MM.1S (cell line): ENCODE measurements around the gene ELMO3.

ENCODE experiments used
- DNase-seq: peaks from one replicate; pipeline ENCODE4 v3.0.0-alpha.2; 2015
- H2AFZ ChIP-seq: fragments of 300-600 bp; sonication (generic); 2 replicates; pipeline ENCODE4 v1.6.0; 2016; ENCODE audit warnings: antibody characterized with exemption, low read length
- H3F3A ChIP-seq: fragments of 300-600 bp; sonication (generic); 2 replicates; pipeline ENCODE4 v1.6.1; 2016; ENCODE audit warnings: mild to moderate bottlenecking, antibody characterized with exemption, low read length, moderate library complexity, mixed read lengths; ENCODE audit not compliant: insufficient read depth
- H3K27ac ChIP-seq: fragments of 300-600 bp; sonication (generic); 2 replicates; pipeline ENCODE4 v1.5.1; 2016; ENCODE audit warnings: mild to moderate bottlenecking, low read length
- H3K27me3 ChIP-seq: fragments of 300-600 bp; sonication (generic); replicated peaks from 2 replicates; pipeline ENCODE4 v1.6.0; 2016; ENCODE audit warnings: low read length; ENCODE audit not compliant: insufficient read depth
- H3K36me3 ChIP-seq: fragments of 300-600 bp; sonication (generic); replicated peaks from 2 replicates; pipeline ENCODE4 v1.6.1; 2016; ENCODE audit warnings: mild to moderate bottlenecking, low read length, mixed read lengths; ENCODE audit not compliant: insufficient read depth
- H3K4me1 ChIP-seq: fragments of 300-600 bp; sonication (generic); 2 replicates; pipeline ENCODE4 v1.6.1; 2016; ENCODE audit warnings: low read length, mixed read lengths
- H3K4me2 ChIP-seq: fragments of 300-600 bp; sonication (generic); 2 replicates; pipeline ENCODE4 v1.6.0; 2016; ENCODE audit warnings: low read depth, low read length
- H3K4me3 ChIP-seq: fragments of 300-600 bp; sonication (generic); 2 replicates; pipeline ENCODE4 v1.5.1; 2016; ENCODE audit warnings: low read length, mixed read lengths
- H3K79me2 ChIP-seq: fragments of 300-600 bp; sonication (generic); 2 replicates; pipeline ENCODE4 v1.6.1; 2016; ENCODE audit warnings: mixed run types, low read length, mixed read lengths
- H3K9ac ChIP-seq: fragments of 300-600 bp; sonication (generic); 2 replicates; pipeline ENCODE4 v1.6.1; 2016; ENCODE audit warnings: low read length, mixed read lengths
- H3K9me2 ChIP-seq: fragments of 300-600 bp; sonication (generic); replicated peaks from 2 replicates; pipeline ENCODE4 v1.6.1; 2016; ENCODE audit warnings: mild to moderate bottlenecking, low read length, mixed read lengths; ENCODE audit not compliant: insufficient read depth
- H3K9me3 ChIP-seq: fragments of 300-600 bp; sonication (generic); replicated peaks from 2 replicates; pipeline ENCODE4 v1.6.1; 2016; ENCODE audit warnings: mild to moderate bottlenecking, low read length, mixed read lengths; ENCODE audit not compliant: insufficient read depth
- H4K20me1 ChIP-seq: fragments of 300-600 bp; sonication (generic); 2 replicates; pipeline ENCODE4 v1.6.1; 2016; ENCODE audit warnings: mild to moderate bottlenecking, low read length, moderate library complexity, mixed read lengths; ENCODE audit not compliant: insufficient read depth
- CTCF ChIP-seq: fragments of 300-600 bp; sonication (generic); IDR thresholded peaks from 2 replicates; pipeline ENCODE4 v1.5.1; 2016; ENCODE audit warnings: antibody characterized with exemption, low read length, mixed read lengths
- EZH2 ChIP-seq: fragments of 300-600 bp; sonication (generic); optimal IDR thresholded peaks from 2 replicates; pipeline ENCODE3; 2017; ENCODE audit warnings: low read depth, mild to moderate bottlenecking, antibody characterized with exemption, low read length, mixed read lengths
- EZH2phosphoT487 ChIP-seq: fragments of 300-600 bp; sonication (generic); IDR thresholded peaks from 2 replicates; pipeline ENCODE4 v1.6.1; 2018; ENCODE audit warnings: antibody characterized with exemption, low read length

Gene ELMO3

DNA sequence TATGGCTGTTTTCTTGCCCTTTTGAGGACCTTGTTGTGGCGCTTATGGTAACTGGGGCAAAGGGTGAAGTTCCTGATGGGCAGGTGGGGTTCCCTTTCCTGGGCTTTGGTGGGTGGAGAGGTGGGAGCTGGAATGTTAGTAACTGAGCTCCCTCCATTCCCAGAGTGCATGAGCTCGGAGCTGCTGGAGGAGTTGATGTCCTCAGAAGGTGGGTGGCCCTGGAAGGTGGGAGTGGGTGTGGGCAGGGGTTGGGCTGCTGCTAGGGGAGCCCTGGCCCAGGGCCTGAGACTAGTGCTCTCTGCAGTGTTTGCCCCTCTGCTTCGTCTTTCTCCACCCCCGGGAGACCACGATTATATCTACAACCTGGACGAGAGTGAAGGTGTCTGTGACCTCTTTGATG is 1.2 kb upstream of the ELMO3 start:
- no peak for TF ChIP-seq EZH2phosphoT487
- TF ChIP-seq CTCF = no peak
- no peak for TF ChIP-seq EZH2
- Histone ChIP-seq H3K4me2 (no peak overlapping the region), H3K9ac (no peak overlapping the region), H3K4me1 (peaks cover 9% of the 10 kb centered on the region; the same call in 1 of the 2 replicates), H3K36me3 (peaks cover 16% of the 10 kb centered on the region; the same call in 1 of the 2 replicates), H2AFZ (no peak overlapping the region), H4K20me1 (no peaks in the 10 kb centered on the region), H3K9me2 (no peaks in the 10 kb centered on the region), H3K27me3 (no peaks in the 10 kb centered on the region), H3K79me2 (peaks cover 41% of the 10 kb centered on the region), H3K27ac (no peak overlapping the region), H3K9me3 (no peaks in the 10 kb centered on the region), H3F3A (no peaks in the 10 kb centered on the region), H3K4me3 (no peak overlapping the region)
- no peak for DNase-seq

- no peak overlapping the region for H3K4me2 ChIP-seq
- no peak overlapping the region for H3K27ac ChIP-seq
- H3K4me3 ChIP-seq = no peak overlapping the region
- no peaks in the 10 kb centered on the region for H4K20me1 ChIP-seq
- no peaks in the 10 kb centered on the region for H3K9me3 ChIP-seq
- TF ChIP-seq EZH2phosphoT487 = no peak
- no peak for TF ChIP-seq EZH2
- TF ChIP-seq CTCF = peak; percentile 37
- DNase-seq = no peak
- no peak overlapping the region for H3K9ac ChIP-seq
- H3K79me2 ChIP-seq = peaks cover 35% of the 10 kb centered on the region
- H3K4me1 ChIP-seq = peaks cover 4% of the 10 kb centered on the region; the same call in 1 of the 2 replicates
- H3K27me3 ChIP-seq = no peaks in the 10 kb centered on the region
- no peak overlapping the region for H2AFZ ChIP-seq
- H3K36me3 ChIP-seq = peaks cover 16% of the 10 kb centered on the region; the same call in 1 of the 2 replicates
- no peaks in the 10 kb centered on the region for H3K9me2 ChIP-seq
- H3F3A ChIP-seq = no peaks in the 10 kb centered on the region
Measured at GRCh38 chr16:67198238-67198734, 645 bp upstream of the ELMO3 start.

DNA sequence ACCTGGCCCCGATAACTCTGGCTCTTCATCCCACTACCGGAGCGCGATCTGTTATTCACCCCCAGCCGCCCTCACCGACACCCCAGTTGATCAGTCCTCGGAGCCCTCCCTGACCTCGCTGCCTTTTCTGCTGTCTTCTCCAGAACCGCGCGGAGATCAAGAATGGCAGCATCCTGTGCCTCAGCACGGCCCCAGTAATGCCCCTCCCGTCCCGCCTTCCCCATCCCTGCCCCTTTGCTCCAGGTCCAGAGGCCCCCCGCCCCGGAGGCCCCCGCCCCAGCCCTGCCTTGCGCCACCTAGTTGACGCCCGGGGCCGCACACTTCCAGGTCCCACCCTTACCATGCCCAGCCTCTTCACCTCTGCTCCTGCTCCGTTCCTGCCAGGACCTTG is 872 bp downstream of the ELMO3 start:
- Histone ChIP-seq H3K27ac (no peak overlapping the region), H3K27me3 (no peaks in the 10 kb centered on the region), H3K9me3 (no peaks in the 10 kb centered on the region), H3K4me1 (no peaks in the 10 kb centered on the region), H3K4me3 (no peak overlapping the region), H3K9ac (no peak overlapping the region), H3F3A (no peaks in the 10 kb centered on the region), H3K79me2 (peaks cover 20% of the 10 kb centered on the region), H3K36me3 (0 out of 2 replicates have a peak, but pooled peaks cover 11% of the 10 kb centered on the region), H3K9me2 (no peaks in the 10 kb centered on the region), H3K4me2 (no peak overlapping the region), H2AFZ (no peak overlapping the region), H4K20me1 (no peaks in the 10 kb centered on the region)
- DNase-seq = no peak
- TF ChIP-seq EZH2 (no peak), EZH2phosphoT487 (no peak), CTCF (no peak)
